Measurements from ENCODE around the gene KIF4A.
"Not testable (repeated sequence)": the region's sequence is repeated elsewhere in the genome, so short reads cannot be mapped to it uniquely, and the experiment has no call there.

The KIF4A gene, protein sequence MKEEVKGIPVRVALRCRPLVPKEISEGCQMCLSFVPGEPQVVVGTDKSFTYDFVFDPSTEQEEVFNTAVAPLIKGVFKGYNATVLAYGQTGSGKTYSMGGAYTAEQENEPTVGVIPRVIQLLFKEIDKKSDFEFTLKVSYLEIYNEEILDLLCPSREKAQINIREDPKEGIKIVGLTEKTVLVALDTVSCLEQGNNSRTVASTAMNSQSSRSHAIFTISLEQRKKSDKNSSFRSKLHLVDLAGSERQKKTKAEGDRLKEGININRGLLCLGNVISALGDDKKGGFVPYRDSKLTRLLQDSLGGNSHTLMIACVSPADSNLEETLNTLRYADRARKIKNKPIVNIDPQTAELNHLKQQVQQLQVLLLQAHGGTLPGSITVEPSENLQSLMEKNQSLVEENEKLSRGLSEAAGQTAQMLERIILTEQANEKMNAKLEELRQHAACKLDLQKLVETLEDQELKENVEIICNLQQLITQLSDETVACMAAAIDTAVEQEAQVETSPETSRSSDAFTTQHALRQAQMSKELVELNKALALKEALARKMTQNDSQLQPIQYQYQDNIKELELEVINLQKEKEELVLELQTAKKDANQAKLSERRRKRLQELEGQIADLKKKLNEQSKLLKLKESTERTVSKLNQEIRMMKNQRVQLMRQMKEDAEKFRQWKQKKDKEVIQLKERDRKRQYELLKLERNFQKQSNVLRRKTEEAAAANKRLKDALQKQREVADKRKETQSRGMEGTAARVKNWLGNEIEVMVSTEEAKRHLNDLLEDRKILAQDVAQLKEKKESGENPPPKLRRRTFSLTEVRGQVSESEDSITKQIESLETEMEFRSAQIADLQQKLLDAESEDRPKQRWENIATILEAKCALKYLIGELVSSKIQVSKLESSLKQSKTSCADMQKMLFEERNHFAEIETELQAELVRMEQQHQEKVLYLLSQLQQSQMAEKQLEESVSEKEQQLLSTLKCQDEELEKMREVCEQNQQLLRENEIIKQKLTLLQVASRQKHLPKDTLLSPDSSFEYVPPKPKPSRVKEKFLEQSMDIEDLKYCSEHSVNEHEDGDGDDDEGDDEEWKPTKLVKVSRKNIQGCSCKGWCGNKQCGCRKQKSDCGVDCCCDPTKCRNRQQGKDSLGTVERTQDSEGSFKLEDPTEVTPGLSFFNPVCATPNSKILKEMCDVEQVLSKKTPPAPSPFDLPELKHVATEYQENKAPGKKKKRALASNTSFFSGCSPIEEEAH

DNA sequence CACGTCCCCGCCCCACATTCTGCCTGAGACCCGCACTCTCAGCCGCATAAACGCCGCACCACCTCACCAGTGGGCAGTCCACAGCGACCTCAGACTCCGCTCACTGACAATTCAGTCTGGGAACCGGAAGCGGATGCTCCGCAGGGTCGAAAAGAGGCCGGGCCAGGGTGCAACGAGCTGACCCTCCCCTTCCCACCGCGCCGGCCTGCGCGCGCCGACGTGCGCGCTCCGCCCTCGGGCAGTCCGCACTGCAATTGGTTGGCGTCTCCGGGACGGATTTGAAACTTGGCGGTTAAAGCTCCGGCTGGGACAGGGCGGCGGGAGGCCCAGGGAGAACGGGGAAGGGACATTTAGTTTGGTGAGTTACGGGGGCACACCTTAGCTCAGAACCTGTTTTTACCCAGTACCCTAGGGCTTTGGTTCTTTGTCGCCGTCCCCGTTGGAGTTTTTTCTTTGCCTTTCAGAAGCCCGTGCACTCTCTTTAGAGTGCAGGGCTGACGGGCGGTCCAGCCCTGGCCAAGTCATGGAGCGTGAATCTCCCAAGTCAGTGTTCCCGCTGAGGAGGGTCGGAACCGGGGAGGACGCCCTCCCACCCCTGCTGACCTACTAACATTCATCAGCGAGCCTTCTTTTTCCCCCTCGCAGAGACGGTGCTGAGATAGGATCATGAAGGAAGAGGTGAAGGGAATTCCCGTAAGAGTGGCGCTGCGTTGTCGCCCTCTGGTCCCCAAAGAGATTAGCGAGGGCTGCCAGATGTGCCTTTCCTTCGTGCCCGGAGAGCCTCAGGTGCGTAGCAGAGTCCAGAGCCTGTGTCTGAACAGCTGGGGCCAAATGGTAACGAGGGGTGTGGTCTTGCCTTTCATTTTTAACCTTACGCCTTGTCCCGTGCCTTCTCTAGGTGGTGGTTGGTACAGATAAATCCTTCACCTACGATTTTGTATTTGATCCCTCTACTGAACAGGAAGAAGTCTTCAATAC is at the start of gene KIF4A, which contains the start of gene PDZD11:
KIF4A (plus strand) TSS at position 312 of the 978 bp plus-strand sequence; CDS start at position 667, 355 bp downstream.
PDZD11 (minus strand) TSS at position 135 of the 978 bp plus-strand sequence. CDS start 586 bp downstream, outside the sequence.
- peak; percentile 86 for DNase-seq

DNA sequence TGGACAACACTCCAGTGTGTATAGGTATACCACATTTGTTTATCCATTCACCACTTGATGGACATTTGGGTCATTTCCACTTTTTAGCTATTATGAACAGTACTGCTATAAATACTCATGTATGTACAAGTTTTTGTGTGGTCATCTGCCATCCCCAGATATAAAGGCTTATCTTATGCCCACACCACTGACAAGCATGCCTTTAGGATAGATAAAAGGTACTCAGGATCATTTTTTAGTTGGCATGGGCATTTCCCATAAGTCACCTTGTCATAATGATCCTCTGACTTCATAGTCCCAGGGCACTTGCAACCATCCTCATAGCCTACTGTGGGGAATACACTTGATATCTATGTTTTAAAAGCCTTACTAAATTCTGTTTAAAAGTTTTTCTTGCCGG is 49.2 kb upstream of the KIF4A start:
- DNase-seq, result no peak

DNA sequence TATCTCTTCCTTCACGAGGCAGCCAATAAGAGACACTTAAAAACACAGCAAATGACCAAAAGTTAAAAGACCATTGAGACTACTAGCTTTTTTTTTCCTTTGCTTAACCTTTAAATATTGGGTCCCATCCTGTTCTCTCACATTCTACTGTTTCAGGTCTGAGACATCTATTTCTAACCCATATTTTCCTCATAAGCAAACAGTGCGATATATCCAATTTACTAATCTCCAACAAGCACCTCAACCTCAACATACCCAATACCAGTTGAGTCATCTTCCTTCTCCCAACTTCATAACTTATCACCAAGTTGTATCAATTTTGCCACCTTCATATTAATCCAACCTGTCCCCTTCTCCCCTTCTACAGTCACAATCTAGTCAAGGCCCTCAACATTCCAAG is 48.4 kb upstream of the KIF4A start:
- no peak for DNase-seq

DNA sequence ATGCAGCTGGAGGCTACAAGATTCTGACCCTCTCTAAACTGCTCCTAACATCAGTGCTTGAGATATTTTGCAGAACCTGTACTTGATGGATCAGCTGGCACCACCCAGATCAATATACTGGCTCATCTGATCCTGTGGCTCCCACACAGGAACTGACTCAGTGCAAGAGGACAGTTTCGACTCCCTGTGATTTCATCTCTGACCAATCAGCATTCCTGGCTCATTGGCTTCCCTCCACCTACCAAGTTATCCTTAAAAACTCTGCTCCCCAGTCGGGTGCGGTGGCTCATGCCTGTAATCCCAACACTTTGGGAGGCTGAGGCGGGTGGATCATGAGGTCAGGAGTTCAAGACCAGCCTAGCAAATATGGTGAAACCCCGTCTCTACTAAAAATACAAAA is 46.3 kb upstream of the KIF4A start:
- DNase-seq, result not testable (repeated sequence)

DNA sequence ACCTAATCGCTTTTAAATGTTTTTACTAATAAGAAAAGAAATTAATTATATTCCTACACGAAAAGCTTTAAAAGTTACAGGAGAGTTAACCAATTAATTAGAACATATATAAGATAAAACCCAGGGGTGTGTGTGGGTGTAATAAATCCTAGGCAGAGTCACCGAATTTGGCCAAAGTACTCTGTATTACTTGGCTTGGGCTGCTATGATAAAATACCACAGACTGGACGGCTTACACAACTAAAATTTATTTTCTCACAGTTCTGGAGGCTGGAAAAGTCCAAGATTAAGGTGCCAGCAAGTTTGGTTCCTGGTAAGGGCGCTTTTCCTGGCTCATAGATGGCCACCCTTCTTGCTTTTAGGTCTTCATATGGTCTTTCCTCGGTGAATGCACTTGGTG is 45.0 kb upstream of the KIF4A start:
- DNase-seq, result no peak

DNA sequence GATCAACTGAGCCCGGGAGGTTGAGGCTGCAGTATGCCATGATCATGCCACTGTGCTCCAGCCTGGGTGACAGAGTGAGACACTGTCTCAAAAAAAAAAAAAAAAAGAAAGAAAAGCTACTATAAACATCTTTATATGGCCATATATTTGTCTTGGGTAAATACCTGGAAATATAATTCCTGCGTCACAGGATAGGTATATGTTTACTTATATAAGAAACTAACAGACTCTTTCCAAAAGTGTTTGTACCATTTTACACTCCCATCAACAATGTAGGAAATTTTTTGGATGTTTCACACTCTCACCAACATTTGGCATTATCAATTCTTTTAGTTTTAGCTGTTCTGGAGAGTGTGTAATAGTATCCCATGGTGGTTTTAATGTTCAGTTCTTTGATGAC is 42.7 kb upstream of the KIF4A start:
- no peak for DNase-seq

DNA sequence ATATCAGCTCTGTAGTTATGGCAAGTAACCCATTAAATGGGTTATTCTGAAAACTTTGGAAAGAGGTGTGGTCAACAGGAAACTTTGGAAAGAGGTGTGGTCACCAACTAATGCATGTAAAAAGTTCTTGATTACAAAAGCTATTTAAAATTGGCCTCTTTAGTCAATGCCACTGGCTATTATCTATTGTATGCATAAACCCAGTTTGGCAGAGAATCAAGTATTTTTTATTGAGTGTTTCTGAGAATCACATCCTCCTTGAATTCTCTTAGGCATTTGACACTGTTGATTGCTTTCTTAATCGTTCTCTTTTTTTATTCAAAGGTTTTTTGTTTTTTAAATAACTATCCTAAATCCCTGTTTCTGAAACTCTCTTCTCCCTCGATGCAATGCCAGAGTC is 37.4 kb upstream of the KIF4A start:
- DNase-seq, result no peak

DNA sequence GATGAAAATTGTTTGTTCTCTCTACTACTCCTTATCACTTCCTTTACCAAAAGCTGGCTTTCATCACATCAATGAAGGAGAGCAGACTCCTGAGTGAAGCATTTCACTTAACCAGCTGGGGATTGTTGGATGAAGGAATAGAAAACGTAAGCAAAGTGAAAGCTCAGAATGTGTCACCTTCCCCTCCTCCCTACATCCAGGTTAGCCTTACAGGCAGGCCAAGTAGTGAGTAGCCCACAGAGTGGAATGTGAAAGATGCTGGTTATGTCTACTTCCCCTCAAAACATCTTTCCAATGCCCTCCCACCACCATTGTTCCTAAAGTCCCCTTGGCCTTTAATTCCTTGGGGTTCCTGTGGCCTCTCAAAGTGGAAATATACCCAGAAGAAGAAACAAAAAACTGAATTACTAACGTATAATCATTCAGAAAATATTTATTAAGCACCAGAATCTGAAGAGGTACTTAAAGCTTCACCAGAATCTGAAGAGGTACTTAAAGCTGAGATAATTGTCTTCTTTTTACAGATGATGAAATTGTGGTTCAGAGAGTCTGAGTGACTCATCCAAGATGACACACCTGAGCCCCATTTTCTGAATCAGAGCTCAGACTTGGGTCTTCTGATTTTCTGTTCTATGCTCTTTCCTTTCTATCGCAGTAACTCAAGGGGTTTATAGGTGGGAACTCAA is 36.4 kb upstream of the KIF4A start:
- no peak for DNase-seq

DNA sequence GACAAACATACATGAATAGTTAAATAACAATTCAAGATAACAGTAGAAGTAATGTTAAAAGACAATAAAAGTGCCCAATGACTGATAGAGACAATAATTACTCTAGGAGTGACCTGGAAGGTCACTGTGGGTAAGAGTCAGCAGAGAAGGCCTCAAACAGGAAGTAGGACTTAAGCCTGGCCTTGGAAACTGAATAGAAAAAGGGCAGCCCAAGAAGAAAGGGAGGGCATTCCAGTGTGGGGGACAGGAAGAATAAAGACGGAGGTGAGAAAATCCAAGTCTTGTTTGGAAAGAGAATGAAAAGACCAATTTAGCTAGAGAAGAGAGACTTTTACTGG is 35.9 kb upstream of the KIF4A start:
- DNase-seq, result no peak

DNA sequence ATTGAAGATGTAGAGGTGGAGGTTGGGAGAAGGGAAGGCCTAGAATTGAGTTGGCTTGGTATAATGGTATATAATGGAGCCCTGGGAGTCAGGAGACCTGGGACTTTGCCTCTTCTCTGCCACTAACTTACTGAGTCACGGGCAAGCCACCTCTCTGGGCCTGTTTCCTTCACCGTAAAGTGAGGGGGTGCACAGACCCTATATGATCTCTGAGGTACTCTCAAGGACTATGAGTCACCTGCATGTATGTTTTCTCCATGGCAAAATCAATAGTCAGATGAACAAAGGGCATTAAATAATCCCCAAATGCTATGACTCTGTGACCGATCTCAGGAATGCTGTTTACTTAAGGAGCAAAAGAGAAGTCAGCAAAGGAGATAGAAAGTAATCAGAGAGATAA is 35.0 kb upstream of the KIF4A start:
- no peak for DNase-seq

DNA sequence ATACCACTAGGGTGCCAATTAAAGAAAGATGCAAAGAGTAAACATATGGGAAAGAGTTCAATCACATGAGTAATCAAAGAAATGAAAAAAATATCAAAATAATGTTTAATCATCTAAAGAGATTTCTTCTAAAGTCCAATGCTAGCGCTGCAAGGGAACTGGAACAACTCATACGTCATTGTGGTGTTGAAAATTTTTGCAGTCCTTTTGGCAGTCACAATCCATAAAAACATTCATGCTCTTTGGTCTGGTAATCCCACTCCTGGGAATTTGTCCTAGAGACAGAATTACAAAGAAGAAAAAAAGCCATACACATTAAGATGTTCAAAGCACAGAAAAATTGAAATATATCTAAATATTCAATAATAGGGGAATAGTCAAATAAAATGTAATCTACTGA is 34.5 kb upstream of the KIF4A start:
- DNase-seq, result no peak

DNA sequence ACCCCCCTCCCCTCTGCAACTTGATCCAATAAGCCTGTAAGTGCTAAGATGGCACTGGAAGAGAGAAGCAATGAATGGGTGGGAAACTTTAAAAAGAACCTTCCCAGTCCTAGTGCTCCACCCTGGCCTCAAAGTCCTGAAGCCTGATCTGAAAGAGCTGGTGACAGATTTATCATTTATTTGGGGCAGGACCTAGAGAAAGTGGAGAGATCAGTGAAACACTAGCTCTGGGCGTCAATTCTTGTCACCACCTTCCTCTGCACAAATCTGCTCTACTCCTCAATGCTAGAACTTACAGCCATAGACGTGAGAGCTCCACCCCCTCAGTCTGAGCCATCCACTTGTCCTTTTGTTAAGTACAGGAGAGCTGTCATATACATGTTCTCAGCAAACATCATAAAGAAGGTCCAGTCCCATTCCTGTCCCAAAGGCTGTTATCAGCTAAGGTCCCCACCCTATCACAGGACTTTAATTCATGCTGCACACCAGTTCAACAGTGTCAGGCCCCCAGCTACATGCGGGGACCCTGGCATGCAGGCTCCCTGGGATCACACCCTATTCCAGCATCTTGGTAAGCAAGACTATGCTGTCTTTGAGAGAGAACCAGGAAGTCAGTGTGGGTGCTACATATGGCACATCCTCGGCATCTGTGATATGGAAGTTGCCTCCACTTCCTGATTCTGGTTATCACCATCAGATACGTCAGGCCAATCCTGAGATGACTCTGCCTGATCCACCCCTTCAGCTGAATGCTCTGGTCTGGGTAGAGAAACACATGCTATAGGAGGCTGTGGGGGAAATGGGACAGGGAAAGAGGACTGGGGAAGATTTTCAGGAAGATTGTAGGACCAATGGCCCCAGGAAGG is 32.2 kb upstream of the KIF4A start:
- DNase-seq, result no peak

DNA sequence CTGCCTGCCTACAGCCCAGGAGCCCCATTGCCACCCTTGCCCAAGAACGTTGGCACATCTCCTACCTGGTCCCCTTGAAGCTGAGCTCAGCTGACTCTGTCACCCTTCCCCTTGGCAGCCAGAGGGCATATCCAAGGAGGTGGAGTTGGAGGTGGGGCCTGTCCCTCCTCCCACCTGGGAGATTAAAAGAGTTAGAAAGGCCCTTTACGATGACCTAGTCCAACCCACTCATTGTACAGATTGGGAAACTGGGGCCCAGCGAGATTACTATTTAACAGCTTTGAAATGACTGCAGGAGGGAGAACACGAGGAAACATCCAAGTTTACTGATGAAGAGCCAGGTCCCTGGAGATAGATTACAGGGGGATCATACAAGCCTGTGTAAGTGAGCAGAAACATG is 29.8 kb upstream of the KIF4A start, which contains the start of gene P2RY4:
P2RY4 (minus strand) TSS at position 101 of the 400 bp plus-strand sequence. CDS start 580 bp downstream, outside the sequence.
- no peak for DNase-seq

DNA sequence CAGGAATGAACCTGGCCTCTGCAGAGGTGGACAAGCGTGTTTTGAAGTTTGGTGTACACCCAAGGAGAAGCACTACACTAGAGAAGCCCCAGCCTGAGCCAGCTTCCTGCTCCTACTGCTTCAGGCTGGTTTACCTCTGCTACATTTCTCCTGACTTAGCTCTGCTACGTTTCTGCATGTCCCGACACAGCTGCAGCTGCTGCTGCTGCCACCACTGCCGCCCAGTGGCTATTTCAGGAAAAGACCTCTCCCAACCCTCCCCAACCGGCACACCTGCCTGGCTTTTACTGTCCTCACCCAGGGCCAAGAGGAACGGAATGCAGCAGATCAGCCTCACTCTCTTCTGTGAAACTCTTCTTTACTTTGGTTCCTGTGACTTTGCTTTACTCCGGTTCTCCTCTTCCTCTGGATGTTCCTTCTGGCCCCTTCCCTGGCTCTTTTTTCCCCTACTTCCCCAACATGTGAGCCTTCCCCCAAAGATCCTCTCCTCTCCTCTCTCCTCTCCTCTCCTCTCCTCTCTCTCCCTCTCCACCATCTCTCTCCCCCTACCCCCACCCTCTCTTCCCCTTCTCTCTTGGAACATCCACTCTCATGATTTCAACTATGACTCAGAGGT is 26.8 kb upstream of the KIF4A start:
- DNase-seq, result no peak

DNA sequence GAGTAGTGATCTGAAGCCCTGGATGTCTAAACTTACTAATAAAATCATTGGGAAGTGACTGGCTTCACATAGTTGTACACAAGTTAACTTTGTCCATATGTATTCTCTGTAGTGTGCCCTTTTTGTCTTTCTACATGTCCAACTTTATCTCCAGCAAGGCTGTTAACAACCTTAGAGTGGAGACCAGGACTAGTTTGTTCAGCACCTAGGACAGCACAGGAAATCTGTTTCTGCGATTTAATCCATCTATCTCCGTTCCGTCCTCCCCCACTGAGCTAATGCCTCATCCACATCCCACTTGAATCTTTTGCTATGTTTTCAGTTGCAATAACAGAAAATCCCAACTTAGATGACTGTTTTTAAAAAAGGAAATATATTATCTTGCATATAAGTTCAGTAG is 25.1 kb upstream of the KIF4A start:
- DNase-seq, result no peak

DNA sequence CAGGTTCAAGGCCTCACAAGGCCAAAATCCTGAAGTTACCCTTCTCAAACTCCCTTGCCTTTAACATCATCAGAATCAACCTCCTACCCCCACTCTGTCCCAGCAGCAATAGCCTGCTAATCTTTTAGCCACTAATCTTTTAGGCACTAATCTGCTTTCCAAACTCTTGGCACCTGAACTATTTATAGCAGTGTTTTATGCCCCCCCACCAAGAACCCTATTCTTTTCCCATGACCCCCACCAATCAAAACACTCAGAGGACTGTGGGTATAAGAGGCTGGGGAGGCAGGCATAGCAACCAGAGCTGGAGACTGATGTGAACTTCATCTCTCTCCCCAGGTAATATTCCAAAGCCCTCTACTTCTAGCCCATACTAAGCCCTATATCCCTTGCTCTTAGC is 21.9 kb upstream of the KIF4A start, which contains the start of gene ARR3:
ARR3 (plus strand) TSS at position 301 of the 400 bp plus-strand sequence. CDS start 1,052 bp downstream, outside the sequence.
- DNase-seq, result no peak

DNA sequence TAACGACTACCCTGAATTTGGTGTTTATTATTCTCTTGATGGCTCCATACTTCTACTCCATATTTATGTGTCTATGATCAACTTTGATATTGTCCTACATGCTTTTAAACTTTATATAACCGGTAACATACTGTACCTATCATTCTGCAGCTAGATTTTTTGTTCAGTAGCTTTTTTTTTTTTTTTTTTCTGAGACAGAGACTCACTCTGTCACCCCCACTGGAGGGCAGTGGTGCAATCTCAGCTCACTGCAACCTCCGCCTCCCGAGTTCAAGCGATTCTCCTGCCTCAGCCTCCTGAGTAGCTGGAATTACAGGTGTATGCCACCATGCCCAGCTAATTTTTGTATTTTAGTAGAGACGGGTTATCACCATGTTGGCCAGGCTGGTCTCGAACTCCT is 15.9 kb upstream of the KIF4A start:
- DNase-seq, result not testable (repeated sequence)

DNA sequence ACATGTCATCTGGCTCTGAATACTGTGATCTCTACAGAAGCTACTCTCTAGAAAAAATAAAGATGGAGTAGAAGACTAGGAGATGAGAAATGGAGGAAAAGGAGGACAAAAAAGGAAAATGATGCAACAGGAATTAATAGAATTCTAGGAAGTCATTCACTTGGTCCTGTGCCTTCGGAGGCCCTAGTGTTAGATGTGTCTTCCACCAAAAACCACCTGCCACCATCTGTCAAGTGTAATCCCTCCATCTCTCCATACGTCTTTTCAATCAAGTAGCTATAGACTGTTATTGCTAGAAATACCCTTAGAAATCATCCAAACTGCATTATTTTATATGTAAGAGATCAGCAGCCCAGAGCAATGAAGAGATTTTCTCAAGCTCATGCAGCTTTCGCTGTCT is 10.8 kb upstream of the KIF4A start:
- no peak for DNase-seq

DNA sequence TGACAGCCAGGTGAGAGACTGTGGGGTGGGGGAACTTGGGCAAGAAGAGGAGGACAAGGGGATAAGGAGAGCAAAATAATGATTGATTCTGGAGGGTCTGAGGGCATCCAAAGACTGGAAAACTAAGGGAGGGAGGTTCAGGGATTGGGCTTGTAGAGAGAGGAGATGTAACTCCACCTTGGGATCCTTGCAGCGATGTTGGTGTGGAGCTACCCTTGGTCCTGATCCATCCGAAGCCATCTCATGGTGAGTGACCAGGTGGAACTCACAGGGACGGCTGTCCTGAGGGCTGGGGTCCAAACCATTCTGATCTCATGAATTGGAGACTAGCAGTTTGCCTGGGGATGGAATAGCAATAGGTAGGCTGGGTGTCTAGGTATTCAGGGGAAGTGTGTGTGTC is 9.3 kb upstream of the KIF4A start:
- DNase-seq, result no peak

DNA sequence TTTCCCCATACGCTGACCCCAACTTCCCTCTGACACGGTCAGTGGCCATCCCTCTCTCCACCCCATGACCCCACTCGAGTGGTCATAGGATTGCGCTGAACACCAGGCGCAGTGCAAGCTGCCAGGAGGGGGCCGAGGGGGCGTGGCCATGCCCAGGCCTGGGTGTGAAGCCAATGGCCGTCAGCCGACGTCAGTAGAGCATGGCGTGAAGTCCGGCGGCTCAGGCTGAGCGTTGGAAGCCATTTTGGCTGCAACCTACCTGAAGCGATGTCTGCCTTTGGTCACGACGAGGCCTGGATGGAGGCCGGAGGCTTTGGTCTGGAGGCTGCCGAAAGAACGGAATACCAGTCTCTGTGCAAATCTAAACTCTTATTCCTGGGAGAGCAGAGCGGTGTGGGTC is 8.0 kb upstream of the KIF4A start, which contains the start of gene RAB41:
RAB41 (plus strand) TSS at position 222 of the 400 bp plus-strand sequence; CDS start at position 268, 46 bp downstream.
- DNase-seq, result no peak
